Gastroesophageal sphincter (tissue), 4 donors: ENCODE data around the gene STX1A. TPM values are rescaled to one million over a fixed set of nuclear protein-coding genes. Genes with fewer than 3 reads are reported as not detected.

ENCODE experiments used
- ATAC-seq: fragments of 150-250 bp; one replicate; pipeline ENCODE4 v1.9.1; 2016; ENCODE audit warnings: mild to moderate bottlenecking, moderate library complexity
- H3K27ac ChIP-seq, 4 donors: fragments of 200-600 bp; sonication (generic) in 3 of 4; 1 replicate in 3 of 4; 2 replicates in 1 of 4; pipeline ENCODE4 v1.5.1; 2016 to 2019
- H3K27me3 ChIP-seq: fragments of 200-600 bp; sonication (generic); one replicate; pipeline ENCODE4 v1.5.1; 2019
- H3K36me3 ChIP-seq, 2 donors: fragments of 200-600 bp; sonication (generic); one replicate each; pipeline ENCODE4 v1.5.1; 2019; ENCODE audit warnings: control low read depth in 1 of 2
- H3K4me1 ChIP-seq, 3 donors: fragments of 200-600 bp; sonication (generic); 1 replicate in 2 of 3; 2 replicates in 1 of 3; pipeline ENCODE4 v1.5.1; 2016 to 2019; ENCODE audit warnings: control low read depth in 2 of 3
- H3K4me3 ChIP-seq, 2 donors: fragments of 200-600 bp; sonication (generic); one replicate each; pipeline ENCODE4 v1.5.1; 2019; ENCODE audit warnings: mild to moderate bottlenecking in 1 of 2, moderate library complexity in 1 of 2
- H3K9me3 ChIP-seq, 3 donors: fragments of 200-600 bp; sonication (generic); one replicate each; pipeline ENCODE4 v1.5.1; 2017 to 2019; ENCODE audit warnings: control low read depth in 2 of 3
- EP300 ChIP-seq: sonication (generic); formaldehyde crosslinking; IDR thresholded peaks from one replicate; pipeline ENCODE4 v1.6.1; 2017; ENCODE audit warnings: antibody characterized with exemption, mild to moderate bottlenecking
- POLR2A ChIP-seq, 2 donors: fragments of 450-650 bp; IDR thresholded peaks; one replicate each; pipeline ENCODE4 v1.6.1; 2017; ENCODE audit warnings: antibody characterized with exemption in 2 of 2, mild to moderate bottlenecking in 2 of 2, moderate library complexity in 1 of 2
- POLR2AphosphoS5 ChIP-seq: sonication (generic); formaldehyde crosslinking; IDR thresholded peaks from one replicate; pipeline ENCODE4 v1.6.1; 2017; ENCODE audit warnings: antibody characterized with exemption
- WGBS, 2 donors: methylation state at CpG; one replicate each; pipeline ENCODE4 v1.1.5; 2018; ENCODE audit warnings: low coverage in 1 of 2; 5-methylcytosine and 5-hydroxymethylcytosine counted together
- total RNA-seq, 4 donors: library from RNA; depleted of rRNA; stranded (reverse); fragments of >200 nt; gene quantifications; one replicate each; pipeline ENCODE4 v1.1.0, GENCODE V29; 2016
- TF ChIP-seq, protein P1 (sequence below), 4 experiments: fragments of 200-600 bp in 2 of 4; fragments of 450-650 bp in 2 of 4; sonication (generic) in 1 of 4; IDR thresholded peaks; one replicate each; pipeline ENCODE4 v1.5.1; 2017 to 2019; ENCODE audit warnings: antibody characterized with exemption in 4 of 4, mild to moderate bottlenecking in 2 of 4, moderate library complexity in 2 of 4

Gene STX1A
- total RNA-seq, 4 donors from 2014 or later: 9.6 to 24.0 (median 15.2) TPM

DNA sequence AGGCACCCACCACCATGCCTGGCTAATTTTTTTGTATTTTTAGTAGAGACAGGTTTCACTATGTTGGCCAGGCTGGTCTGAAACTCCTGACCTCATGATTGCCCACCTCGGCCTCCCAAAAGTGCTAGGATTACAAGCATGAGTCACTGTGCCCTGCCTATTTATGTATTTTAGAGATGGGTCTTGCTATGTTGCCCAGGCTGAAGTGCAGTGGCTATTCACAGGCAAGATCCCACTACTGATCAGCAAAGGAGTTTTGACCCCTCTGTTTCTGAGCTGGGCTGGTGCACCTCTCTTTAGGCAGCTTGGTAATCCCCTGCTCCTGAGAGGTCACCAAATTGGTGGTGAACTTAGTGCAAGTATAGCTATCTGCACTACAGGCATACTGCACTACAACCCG lies 12.9 kb upstream of the STX1A start:
- Histone ChIP-seq H3K9me3 (no peaks in the 10 kb centered on the region), H3K4me1 (peaks cover 0 to 21% (median 0%) of the 10 kb centered on the region in 3 donors), H3K27me3 (peaks cover 4% of the 10 kb centered on the region), H3K4me3 (no peak overlapping the region), H3K27ac (no peak overlapping the region), H3K36me3 (peaks cover 0 to 23% of the 10 kb centered on the region in 2 donors)
- TF ChIP-seq, protein P1, sequence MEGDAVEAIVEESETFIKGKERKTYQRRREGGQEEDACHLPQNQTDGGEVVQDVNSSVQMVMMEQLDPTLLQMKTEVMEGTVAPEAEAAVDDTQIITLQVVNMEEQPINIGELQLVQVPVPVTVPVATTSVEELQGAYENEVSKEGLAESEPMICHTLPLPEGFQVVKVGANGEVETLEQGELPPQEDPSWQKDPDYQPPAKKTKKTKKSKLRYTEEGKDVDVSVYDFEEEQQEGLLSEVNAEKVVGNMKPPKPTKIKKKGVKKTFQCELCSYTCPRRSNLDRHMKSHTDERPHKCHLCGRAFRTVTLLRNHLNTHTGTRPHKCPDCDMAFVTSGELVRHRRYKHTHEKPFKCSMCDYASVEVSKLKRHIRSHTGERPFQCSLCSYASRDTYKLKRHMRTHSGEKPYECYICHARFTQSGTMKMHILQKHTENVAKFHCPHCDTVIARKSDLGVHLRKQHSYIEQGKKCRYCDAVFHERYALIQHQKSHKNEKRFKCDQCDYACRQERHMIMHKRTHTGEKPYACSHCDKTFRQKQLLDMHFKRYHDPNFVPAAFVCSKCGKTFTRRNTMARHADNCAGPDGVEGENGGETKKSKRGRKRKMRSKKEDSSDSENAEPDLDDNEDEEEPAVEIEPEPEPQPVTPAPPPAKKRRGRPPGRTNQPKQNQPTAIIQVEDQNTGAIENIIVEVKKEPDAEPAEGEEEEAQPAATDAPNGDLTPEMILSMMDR (IDR thresholded peaks at IDR 0.05): no peak
- no peak for TF ChIP-seq POLR2A (IDR thresholded peaks at IDR 0.05)
- no peak for TF ChIP-seq POLR2AphosphoS5
- TF ChIP-seq EP300: no peak
- no CpG with 5 or more reads among the region's 2 CpGs for WGBS, 2 donors
- ATAC-seq: no peak

DNA sequence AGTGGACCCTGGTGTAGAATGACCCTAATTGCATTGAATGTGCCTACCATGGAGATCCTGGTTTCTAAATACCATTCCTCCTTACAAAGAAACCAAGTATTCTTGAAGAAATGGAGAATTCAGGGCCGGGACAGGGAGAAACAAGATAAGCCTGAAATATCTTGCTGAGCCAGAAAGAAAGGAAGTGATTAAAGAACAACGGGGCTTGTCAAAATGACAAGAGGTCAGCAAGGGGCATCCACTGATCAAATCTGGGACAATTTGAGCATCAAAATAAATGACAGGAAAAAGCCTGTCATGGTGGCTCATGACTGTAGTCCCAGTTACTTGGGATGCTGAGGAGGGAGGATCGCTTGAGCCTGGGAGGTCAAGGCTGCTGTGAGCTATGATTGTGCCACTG lies 11.0 kb upstream of the STX1A start:
- peaks cover 20% of the 10 kb centered on the region for H3K27me3 ChIP-seq
- peaks cover 0 to 3% of the 10 kb centered on the region in 2 donors for H3K36me3 ChIP-seq
- ATAC-seq: no peak
- H3K4me1 ChIP-seq: peaks cover 0 to 15% (median 0%) of the 10 kb centered on the region in 3 donors
- H3K4me3 ChIP-seq: no peak overlapping the region
- 33 to 36% methylated on average over 3 of the region's 3 CpGs for WGBS, 2 donors
- no peaks in the 10 kb centered on the region for H3K9me3 ChIP-seq
- H3K27ac ChIP-seq: no peak overlapping the region
- TF ChIP-seq EP300 (no peak), POLR2AphosphoS5 (no peak), POLR2A (IDR thresholded peaks at IDR 0.05) (no peak)
- TF ChIP-seq, protein P1 (IDR thresholded peaks at IDR 0.05): no peak

DNA sequence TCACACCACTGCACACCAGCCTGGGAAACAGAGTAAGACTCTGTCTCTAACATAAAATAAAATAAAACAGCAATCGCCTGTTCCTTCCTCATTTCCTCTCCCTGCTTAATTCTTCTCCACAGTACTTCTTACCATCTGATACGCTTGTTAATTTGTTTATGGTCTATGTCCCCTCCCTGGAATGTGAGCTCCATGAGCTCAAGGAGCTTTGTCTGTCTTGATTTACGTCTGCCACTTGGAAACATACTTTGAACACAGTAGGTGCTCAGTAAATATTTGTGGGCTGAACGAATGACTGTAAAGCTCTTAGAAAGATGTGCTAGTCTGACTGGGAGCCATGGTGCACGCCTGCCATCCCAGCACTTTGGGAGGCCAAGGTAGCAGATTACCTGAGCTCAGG lies 9.1 kb upstream of the STX1A start:
- peaks cover 0 to 6% (median 0%) of the 10 kb centered on the region in 3 donors for H3K4me1 ChIP-seq
- H3K4me3 ChIP-seq: no peak overlapping the region
- 42 to 54% methylated on average over 3 to 5 of the region's 5 CpGs for WGBS, 2 donors
- H3K27ac ChIP-seq: no peak overlapping the region
- TF ChIP-seq, protein P1 (IDR thresholded peaks at IDR 0.05): no peak
- H3K36me3 ChIP-seq: no peaks in the 10 kb centered on the region
- no peaks in the 10 kb centered on the region for H3K9me3 ChIP-seq
- no peak for ATAC-seq
- peaks cover 20% of the 10 kb centered on the region for H3K27me3 ChIP-seq

DNA sequence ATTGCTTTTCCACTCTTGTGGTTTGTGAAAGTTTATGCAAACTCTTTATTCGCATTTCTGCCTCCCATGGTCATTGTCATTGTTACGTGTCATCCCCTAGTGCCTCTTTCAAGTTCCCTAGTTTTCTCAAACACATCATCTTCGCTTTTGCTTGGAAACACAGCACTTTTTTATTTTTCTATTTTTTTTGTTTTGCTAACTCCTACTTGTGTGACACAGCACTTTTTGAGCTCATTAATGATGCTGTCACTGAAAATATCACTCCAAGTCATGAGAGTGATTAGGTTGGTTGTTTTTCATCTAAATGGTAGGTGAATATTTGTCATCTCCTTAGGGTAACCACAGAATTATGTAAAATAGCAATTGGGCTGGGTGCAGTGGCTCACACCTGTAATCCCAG lies 8.5 kb upstream of the STX1A start:
- no peak for ATAC-seq
- Histone ChIP-seq H3K27me3 (peaks cover 20% of the 10 kb centered on the region), H3K9me3 (no peaks in the 10 kb centered on the region), H3K36me3 (no peaks in the 10 kb centered on the region), H3K4me3 (no peak overlapping the region), H3K4me1 (peaks cover 0 to 6% (median 0%) of the 10 kb centered on the region in 3 donors), H3K27ac (no peak overlapping the region)
- TF ChIP-seq, protein P1 (IDR thresholded peaks at IDR 0.05): no peak
- TF ChIP-seq POLR2A (IDR thresholded peaks at IDR 0.05) (no peak), EP300 (no peak), POLR2AphosphoS5 (no peak)
- 61 to 64% methylated on average over 3 of the region's 3 CpGs for WGBS, 2 donors

DNA sequence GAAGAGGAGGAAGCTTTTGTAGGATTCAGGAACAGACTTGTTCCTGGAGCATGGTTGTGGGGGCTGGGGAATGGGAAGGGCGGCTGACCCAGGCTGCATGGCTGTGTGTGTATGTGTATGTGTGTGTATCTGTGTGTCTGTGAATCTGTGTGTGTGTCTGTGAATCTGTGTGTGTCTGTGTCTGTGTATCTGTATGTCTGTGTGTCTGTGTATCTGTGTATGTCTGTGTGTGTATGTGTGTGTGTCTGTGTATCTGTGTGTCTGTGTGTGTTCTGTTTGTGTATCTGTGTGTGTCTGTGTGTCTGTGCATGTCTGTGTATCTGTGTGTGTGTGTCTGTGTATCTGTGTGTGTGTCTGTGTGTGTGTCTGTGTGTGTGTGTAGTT lies 6.6 kb upstream of the STX1A start:
- Histone ChIP-seq H3K27me3 (peaks cover 20% of the 10 kb centered on the region), H3K36me3 (no peaks in the 10 kb centered on the region), H3K9me3 (no peaks in the 10 kb centered on the region), H3K27ac (no peak overlapping the region), H3K4me1 (peaks cover 0 to 19% (median 0%) of the 10 kb centered on the region in 3 donors), H3K4me3 (no peak overlapping the region)
- ATAC-seq: no peak
- TF ChIP-seq EP300: no peak
- no peak for TF ChIP-seq POLR2A (IDR thresholded peaks at IDR 0.05)
- no peak for TF ChIP-seq POLR2AphosphoS5
- TF ChIP-seq, protein P1 (IDR thresholded peaks at IDR 0.05): no peak
- 40% methylated on average over 1 of the region's 1 CpG; no CpG with 5 or more reads in 1 of the 2 donors for whole genome bisulfite sequencing, 2 donors
